Type B pancreatic cell (in vitro differentiated cells): ENCODE measurements around the gene RABL2B. TPM values are rescaled to one million over a fixed set of nuclear protein-coding genes. Genes with fewer than 3 reads are reported as not detected.
"Not testable (repeated sequence)": the region's sequence is repeated elsewhere in the genome, so short reads cannot be mapped to it uniquely, and the experiment has no call there.

Experiments
- DNase-seq: peaks from one replicate; pipeline ENCODE4 v3.0.0; 2021; ENCODE audit warnings: mixed read lengths; ENCODE audit not compliant: unreplicated experiment; ENCODE audit errors: extremely low spot score
- H3K27ac Mint-ChIP-seq: 2 replicates; pipeline ENCODE4 v1.8.0; 2021; ENCODE audit warnings: mild to moderate bottlenecking, mixed read lengths
- H3K27me3 Mint-ChIP-seq: 2 replicates; pipeline ENCODE4 v1.8.0; 2021; ENCODE audit warnings: mixed read lengths
- H3K36me3 Mint-ChIP-seq: 2 replicates; pipeline ENCODE4 v1.8.0; 2021; ENCODE audit warnings: mixed read lengths
- H3K4me1 Mint-ChIP-seq: one replicate; pipeline ENCODE4 v1.8.0; 2021; ENCODE audit warnings: mixed read lengths; ENCODE audit not compliant: unreplicated experiment
- H3K4me3 Mint-ChIP-seq: 2 replicates; pipeline ENCODE4 v1.8.0; 2021; ENCODE audit warnings: mild to moderate bottlenecking, mixed read lengths
- H3K9me3 Mint-ChIP-seq: 2 replicates; pipeline ENCODE4 v1.8.0; 2021; ENCODE audit warnings: mixed read lengths
- CTCF ChIP-seq: fragments of 200-600 bp; sonication (generic); conservative IDR thresholded peaks from 2 replicates; pipeline ENCODE4 v1.5.0; 2021; ENCODE audit warnings: antibody characterized with exemption, mild to moderate bottlenecking
- long read RNA-seq: library from polyadenylated mRNA; unstranded; transcript quantifications from one replicate; pipeline ENCODE4 v2.0.0, GENCODE V29; 2020
- total RNA-seq: library from RNA; stranded (reverse); gene quantifications from 2 replicates; pipeline ENCODE4 v1.2.1, GENCODE V29; 2021; ENCODE audit warnings: low replicate concordance

RABL2B gene
- 54.4 and 60.4 TPM in 2 replicates for total RNA-seq
- long read RNA-seq, partial matches to known transcripts = 2 of 16 reads
- long read RNA-seq, other reads (novel, unspliced or antisense) = 11 of 16 reads

DNA sequence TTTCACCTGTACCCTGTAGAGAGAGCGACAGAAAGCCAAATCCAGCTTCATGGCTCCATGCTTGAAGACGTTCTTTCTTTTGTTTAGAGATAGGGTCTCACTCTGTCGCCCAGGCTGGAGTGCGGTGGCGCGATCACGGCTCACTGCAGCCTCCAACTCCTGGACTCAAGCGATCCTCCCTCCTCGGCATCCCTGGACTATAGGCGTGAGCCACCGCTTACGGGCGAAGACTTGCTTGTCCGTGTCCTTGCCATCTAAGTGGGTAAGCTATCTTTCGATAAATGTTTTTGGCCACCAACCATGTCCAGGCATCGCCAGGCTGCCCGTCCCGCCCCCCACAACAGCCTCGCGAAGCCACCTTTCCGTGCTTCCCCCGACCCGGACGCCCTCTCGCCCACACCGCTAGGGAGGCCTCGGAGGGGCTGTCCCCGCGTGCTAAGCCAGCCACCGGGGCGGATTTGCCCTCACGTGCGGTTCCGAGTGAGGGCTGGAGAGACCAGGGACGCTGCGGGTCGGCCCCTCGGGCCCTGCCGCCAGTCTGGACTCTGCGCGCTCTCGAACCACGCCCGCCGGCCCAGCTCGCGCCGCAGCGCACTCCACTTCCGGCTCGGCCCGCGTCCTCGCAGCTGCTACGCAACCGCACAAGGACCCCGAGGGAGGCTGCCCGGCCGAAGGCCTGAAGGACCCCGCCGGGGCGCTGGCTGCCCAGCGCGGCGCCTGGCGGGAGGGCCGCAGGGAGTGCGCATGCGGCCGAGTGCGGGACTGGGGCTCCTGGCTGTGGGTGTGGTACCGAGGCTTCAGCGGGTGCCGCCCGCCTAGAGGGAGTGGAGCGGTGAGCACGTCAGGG lies at the start of gene RABL2B:
Gene RABL2B, minus strand, starts transcription at position 604 of the 847 bp plus-strand sequence. CDS start 1,342 bp downstream, outside the sequence.
- peak within 1 kb of the TSS; percentile 91 for H3K4me3 Mint-ChIP-seq
- H3K36me3 Mint-ChIP-seq, H3K4me1 Mint-ChIP-seq, H3K9me3 Mint-ChIP-seq, H3K27me3 Mint-ChIP-seq: not testable (repeated sequence)
- DNase-seq = peak; percentile 92
- H3K27ac Mint-ChIP-seq = peak within 1 kb of the TSS; percentile 46

- H3K4me1 Mint-ChIP-seq = not testable (repeated sequence)
Measured at GRCh38 chr22:50786936-50787335, 3.5 kb upstream of the RABL2B start.

DNA sequence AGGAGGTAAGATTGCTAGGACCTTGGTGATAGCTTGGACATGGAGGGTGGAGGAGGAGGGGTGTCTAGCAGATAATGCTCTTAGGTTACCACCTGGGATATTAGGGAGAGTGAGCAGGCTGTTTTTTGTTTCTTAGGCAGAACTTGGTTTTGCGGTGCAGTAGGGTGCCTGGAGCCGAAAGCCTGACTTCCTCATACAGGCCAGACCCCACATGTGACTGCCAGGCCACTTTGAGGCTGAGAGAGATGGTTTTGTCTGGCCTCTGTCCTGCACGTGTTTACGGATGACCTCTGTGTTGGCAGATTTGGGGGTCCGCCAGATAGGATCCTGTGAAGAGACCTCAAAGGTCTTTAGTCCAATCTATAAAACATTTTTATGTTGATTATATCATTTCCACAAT lies 1.9 kb upstream of the RABL2B start:
- H3K27ac Mint-ChIP-seq, H3K36me3 Mint-ChIP-seq, H3K27me3 Mint-ChIP-seq, H3K9me3 Mint-ChIP-seq, DNase-seq, H3K4me1 Mint-ChIP-seq: not testable (repeated sequence)
- H3K4me3 Mint-ChIP-seq = peak overlapping the region; percentile 65

More at GRCh38 chr22:50786936-50787335, 3.5 kb upstream of the RABL2B start:
- not testable (repeated sequence) for DNase-seq, H3K4me3 Mint-ChIP-seq, H3K9me3 Mint-ChIP-seq, H3K27ac Mint-ChIP-seq, H3K27me3 Mint-ChIP-seq, H3K36me3 Mint-ChIP-seq

GRCh38 chr22:50783880-50784276 lies 442 bp upstream of the RABL2B start:
- not testable (repeated sequence) for H3K27me3 Mint-ChIP-seq, H3K4me1 Mint-ChIP-seq, DNase-seq, H3K36me3 Mint-ChIP-seq, H3K9me3 Mint-ChIP-seq
- H3K4me3 Mint-ChIP-seq = peak overlapping the region; percentile 91
- H3K27ac Mint-ChIP-seq = peak overlapping the region; percentile 46

GRCh38 chr22:50782253-50782652 lies 1.2 kb downstream of the RABL2B start:
- not testable (repeated sequence) for H3K9me3 Mint-ChIP-seq, DNase-seq, H3K4me1 Mint-ChIP-seq, H3K36me3 Mint-ChIP-seq, H3K27me3 Mint-ChIP-seq, H3K27ac Mint-ChIP-seq
- peak overlapping the region; percentile 80 for H3K4me3 Mint-ChIP-seq

GRCh38 chr22:50780244-50780643 lies 3.2 kb downstream of the RABL2B start:
- not testable (repeated sequence) for H3K27ac Mint-ChIP-seq, H3K4me1 Mint-ChIP-seq, H3K27me3 Mint-ChIP-seq, DNase-seq, H3K36me3 Mint-ChIP-seq, H3K4me3 Mint-ChIP-seq, H3K9me3 Mint-ChIP-seq

DNA sequence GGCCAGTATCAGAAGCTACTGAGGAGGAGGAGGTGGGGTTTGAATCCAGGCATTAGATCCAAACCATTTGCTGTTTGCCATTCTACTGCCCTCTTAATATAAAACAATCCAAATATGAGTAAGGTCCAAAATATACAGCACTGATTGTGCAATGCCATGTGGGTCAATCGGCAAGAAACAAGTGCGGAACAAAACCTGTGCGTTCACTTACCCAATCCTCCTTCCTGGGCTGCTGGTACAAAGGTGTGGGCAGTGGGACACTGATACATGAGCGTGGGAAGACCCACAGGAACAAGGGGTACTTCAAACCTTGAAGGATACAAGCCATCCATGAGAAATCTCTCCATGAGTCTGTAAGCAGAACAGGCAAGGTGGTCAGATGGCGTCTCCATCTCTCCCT lies 5.8 kb downstream of the RABL2B start:
- DNase-seq, H3K4me3 Mint-ChIP-seq, H3K27ac Mint-ChIP-seq, H3K36me3 Mint-ChIP-seq, H3K27me3 Mint-ChIP-seq, H3K9me3 Mint-ChIP-seq, H3K4me1 Mint-ChIP-seq: not testable (repeated sequence)

- H3K4me1 Mint-ChIP-seq, H3K27ac Mint-ChIP-seq, H3K9me3 Mint-ChIP-seq, H3K27me3 Mint-ChIP-seq, H3K36me3 Mint-ChIP-seq, H3K4me3 Mint-ChIP-seq: not testable (repeated sequence)
- DNase-seq = peak; percentile 78
- TF ChIP-seq CTCF = peak; percentile 74
Measured at GRCh38 chr22:50775132-50775531, 8.3 kb downstream of the RABL2B start.

GRCh38 chr22:50764288-50764687 lies 19.1 kb downstream of the RABL2B start:
- not testable (repeated sequence) for H3K27ac Mint-ChIP-seq, H3K4me1 Mint-ChIP-seq, H3K9me3 Mint-ChIP-seq, H3K4me3 Mint-ChIP-seq, DNase-seq, H3K36me3 Mint-ChIP-seq, H3K27me3 Mint-ChIP-seq

DNA sequence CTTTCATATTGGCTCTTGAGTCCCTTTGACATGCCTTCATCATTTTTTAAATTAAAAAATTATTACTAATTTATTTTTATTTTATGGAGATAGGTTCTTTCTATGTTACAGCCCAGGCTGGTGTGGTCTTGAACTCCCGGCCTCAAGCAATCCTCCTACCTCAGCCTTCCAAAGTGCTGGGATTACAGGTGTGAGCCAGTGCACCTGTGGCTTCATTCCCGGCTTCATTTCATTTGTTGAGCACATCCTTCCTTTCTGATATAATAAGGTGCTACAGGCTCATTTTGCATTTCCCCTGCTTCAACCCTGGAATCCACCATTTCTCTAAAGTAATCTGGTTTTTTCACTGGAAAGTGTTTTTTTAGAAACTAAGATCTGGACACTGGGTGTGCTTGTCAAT lies 21.6 kb downstream of the RABL2B start:
- H3K9me3 Mint-ChIP-seq, H3K4me1 Mint-ChIP-seq, H3K36me3 Mint-ChIP-seq, H3K27ac Mint-ChIP-seq, H3K27me3 Mint-ChIP-seq, H3K4me3 Mint-ChIP-seq, DNase-seq: not testable (repeated sequence)

GRCh38 chr22:50759597-50760341 lies 23.7 kb downstream of the RABL2B start:
- not testable (repeated sequence) for H3K4me1 Mint-ChIP-seq, H3K36me3 Mint-ChIP-seq, H3K9me3 Mint-ChIP-seq, H3K27me3 Mint-ChIP-seq, H3K27ac Mint-ChIP-seq, DNase-seq
- H3K4me3 Mint-ChIP-seq = peak overlapping the region; percentile 17
